ENCODE results near the gene PGGT1B.

PGGT1B gene

GRCh38 chr5:115179394-115180164, 83.1 kb downstream of the PGGT1B start:
- DNase-seq, result no peak

- DNase-seq, result no peak
These were observed 83.7 kb downstream of the PGGT1B start for GRCh38 chr5:115179030-115179393.

- DNase-seq, result no peak
These were observed 91.7 kb downstream of the PGGT1B start for GRCh38 chr5:115170929-115171510.

GRCh38 chr5:115170134-115170928, 92.3 kb downstream of the PGGT1B start:
- DNase-seq, result no peak

- peak; percentile 91 for DNase-seq
These were observed 93.1 kb downstream of the PGGT1B start, which contains the start of gene TRIM36 for GRCh38 chr5:115169487-115170133. TRIM36 (minus strand) TSS chr5:115169908; CDS start chr5:115169634, 274 bp downstream.

GRCh38 chr5:115168829-115169486, 93.7 kb downstream of the PGGT1B start:
- DNase-seq, result no peak

GRCh38 chr5:115166744-115167393, 95.8 kb downstream of the PGGT1B start:
- no peak for DNase-seq

GRCh38 chr5:115165790-115166189, 96.9 kb downstream of the PGGT1B start:
- DNase-seq, result no peak

- DNase-seq, result no peak
These were observed 101.7 kb downstream of the PGGT1B start for GRCh38 chr5:115160975-115161475.

Data from CD4-positive, alpha-beta T cell treated with Interleukin-15 for 1 hour (primary cell).